BLaER1 treated with 17β-estradiol and CSF1 and Interleukin-3, amounts not matched to agents 10 nM and 100 nM (cell line): Measurements from ENCODE around the gene TIMP4.

Experiments used
- H3K27ac ChIP-seq, 11 experiments: shearing (Covaris generic); formaldehyde crosslinking; 2 replicates each; pipeline ENCODE4 v1.8.1; 2022
- H3K27me3 ChIP-seq, 11 experiments: shearing (Covaris generic); formaldehyde crosslinking; 2 replicates each; pipeline ENCODE4 v1.8.1; 2022
- H3K36me3 ChIP-seq, 11 experiments: shearing (Covaris generic); formaldehyde crosslinking; 2 replicates each; pipeline ENCODE4 v1.8.1; 2022
- H3K4me1 ChIP-seq, 10 experiments: shearing (Covaris generic); formaldehyde crosslinking; 2 replicates each; pipeline ENCODE4 v1.8.1; 2022
- H3K4me2 ChIP-seq, 11 experiments: shearing (Covaris generic); formaldehyde crosslinking; 2 replicates each; pipeline ENCODE4 v1.8.1; 2022
- H3K4me3 ChIP-seq, 10 experiments: shearing (Covaris generic); formaldehyde crosslinking; 2 replicates each; pipeline ENCODE4 v1.8.1; 2022
- H3K9ac ChIP-seq, 11 experiments: shearing (Covaris generic); formaldehyde crosslinking; 2 replicates each; pipeline ENCODE4 v1.8.1; 2022
- H3K9me3 ChIP-seq, 11 experiments: shearing (Covaris generic); formaldehyde crosslinking; replicated peaks in 1 of 11; 2 replicates each; pipeline ENCODE4 v1.8.1; 2022
- H4K20me1 ChIP-seq, 11 experiments: shearing (Covaris generic); formaldehyde crosslinking; 2 replicates each; pipeline ENCODE4 v1.8.1; 2022
- Cebpa-rat ChIP-seq, 11 experiments: shearing (Covaris generic); IDR thresholded peaks; 2 replicates each; pipeline ENCODE4 v1.8.1; 2022

Gene TIMP4

DNA sequence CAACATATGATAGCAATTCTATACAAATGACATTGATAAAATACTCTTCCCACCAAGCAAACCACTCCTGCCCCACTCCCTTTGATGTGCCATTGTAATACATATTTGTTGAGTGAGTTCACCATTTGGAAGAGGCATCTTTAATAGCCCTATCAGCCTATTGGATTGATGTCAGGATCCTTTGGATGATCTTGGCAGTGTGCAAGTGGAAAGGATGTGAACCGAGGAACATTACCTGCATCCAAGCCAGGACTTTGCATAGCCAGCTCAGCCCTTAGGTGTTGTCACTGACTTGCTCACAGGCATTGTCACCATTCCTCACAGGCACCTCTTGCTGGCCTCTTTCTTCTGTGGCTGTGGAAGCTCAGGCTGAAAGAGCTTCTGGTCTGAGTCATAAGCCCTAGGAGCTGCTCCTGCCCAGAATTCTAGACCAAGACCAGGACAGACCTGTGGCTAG is 16.5 kb upstream of the TIMP4 start:
- Histone ChIP-seq H3K9me3 (peaks cover 19 to 30% (median 25%) of the 10 kb centered on the region in 11 experiments), H3K4me3 (no peak overlapping the region), H3K27me3 (peaks cover 0 to 20% (median 9%) of the 10 kb centered on the region in 11 experiments; a peak in 13 of 22 replicates), H3K4me1 (peaks cover 21 to 67% (median 38%) of the 10 kb centered on the region in 10 experiments), H3K36me3 (peaks cover 0 to 8% (median 0%) of the 10 kb centered on the region in 11 experiments; a peak in 2 of 22 replicates), H3K9ac (no peak overlapping the region; a peak in 1 of 22 replicates), H3K4me2 (peak overlapping the region in 3 of 11 experiments; percentile 41 to 94 (median 84); a peak in 6 of 22 replicates), H4K20me1 (peaks cover 0 to 6% (median 0%) of the 10 kb centered on the region in 11 experiments; a peak in 2 of 22 replicates), H3K27ac (no peak overlapping the region; a peak in 1 of 22 replicates)
- no peak for TF ChIP-seq Cebpa-rat (IDR thresholded peaks at IDR 0.05)

DNA sequence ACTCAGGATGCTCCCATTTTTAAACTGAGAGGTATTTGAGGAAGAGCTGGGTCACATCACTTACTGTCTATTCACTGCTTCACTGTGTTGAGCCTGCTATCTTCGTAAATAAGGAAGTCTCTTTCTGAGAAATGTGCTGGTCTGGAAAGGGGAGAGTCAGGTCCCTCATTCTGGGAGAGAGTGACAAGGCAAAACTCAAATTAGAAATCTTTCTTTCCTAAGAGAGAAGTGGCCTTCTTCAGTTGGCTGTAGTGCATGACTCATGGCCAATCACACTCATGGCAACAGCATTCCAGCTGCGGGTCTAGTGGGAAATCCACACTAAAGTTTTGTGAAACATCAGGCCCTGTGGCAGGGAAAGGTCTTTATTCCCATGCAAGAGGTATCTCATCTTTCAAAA is 11.5 kb upstream of the TIMP4 start:
- H3K36me3 ChIP-seq: peaks cover 0 to 8% (median 0%) of the 10 kb centered on the region in 11 experiments; a peak in 2 of 22 replicates
- peaks cover 0 to 32% (median 9%) of the 10 kb centered on the region in 10 experiments; a peak in 10 of 20 replicates for H3K4me1 ChIP-seq
- peaks cover 19 to 30% (median 25%) of the 10 kb centered on the region in 11 experiments for H3K9me3 ChIP-seq
- peak overlapping the region in 6 of 11 experiments; percentile 26 to 81 (median 62); a peak in 10 of 22 replicates for H3K27ac ChIP-seq
- no peak for TF ChIP-seq Cebpa-rat (IDR thresholded peaks at IDR 0.05)
- H4K20me1 ChIP-seq: no peaks in the 10 kb centered on the region
- peak overlapping the region in 5 of 11 experiments; percentile 2 to 58 (median 18); a peak in 7 of 22 replicates for H3K9ac ChIP-seq
- H3K27me3 ChIP-seq: no peaks in the 10 kb centered on the region
- no peak overlapping the region for H3K4me3 ChIP-seq
- peak overlapping the region in 5 of 11 experiments; percentile 62 to 85 (median 78); a peak in 10 of 22 replicates for H3K4me2 ChIP-seq

DNA sequence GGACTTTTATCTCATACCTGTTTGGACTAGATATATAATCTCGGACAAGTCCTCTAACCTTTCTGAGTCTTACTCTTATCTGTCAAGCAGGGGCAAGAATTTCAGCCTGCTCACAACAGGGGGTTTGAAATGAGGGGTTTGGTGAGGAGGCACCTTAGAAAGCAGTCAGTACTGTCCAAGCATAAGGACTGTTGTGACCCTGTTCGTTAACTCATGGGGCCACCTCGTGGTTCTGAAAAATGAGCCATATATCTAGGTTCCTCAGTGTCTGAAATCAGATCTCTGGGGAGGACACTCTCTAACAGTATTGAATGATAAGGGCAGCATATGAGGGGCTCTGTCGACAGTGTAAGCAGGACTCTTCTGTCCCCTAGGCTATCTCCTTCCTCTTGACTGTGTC is 7.2 kb upstream of the TIMP4 start:
- Histone ChIP-seq H3K4me2 (no peak overlapping the region), H3K9ac (no peak overlapping the region), H3K9me3 (0 out of 22 replicates have a peak, but pooled peaks cover 0 to 2% (median 0%) of the 10 kb centered on the region in 11 experiments), H4K20me1 (no peaks in the 10 kb centered on the region; a peak in 1 of 22 replicates), H3K4me3 (no peak overlapping the region), H3K36me3 (no peaks in the 10 kb centered on the region), H3K4me1 (peaks cover 0 to 23% (median 9%) of the 10 kb centered on the region in 10 experiments; a peak in 10 of 20 replicates), H3K27ac (no peak overlapping the region), H3K27me3 (no peaks in the 10 kb centered on the region)
- TF ChIP-seq Cebpa-rat (IDR thresholded peaks at IDR 0.05): no peak

DNA sequence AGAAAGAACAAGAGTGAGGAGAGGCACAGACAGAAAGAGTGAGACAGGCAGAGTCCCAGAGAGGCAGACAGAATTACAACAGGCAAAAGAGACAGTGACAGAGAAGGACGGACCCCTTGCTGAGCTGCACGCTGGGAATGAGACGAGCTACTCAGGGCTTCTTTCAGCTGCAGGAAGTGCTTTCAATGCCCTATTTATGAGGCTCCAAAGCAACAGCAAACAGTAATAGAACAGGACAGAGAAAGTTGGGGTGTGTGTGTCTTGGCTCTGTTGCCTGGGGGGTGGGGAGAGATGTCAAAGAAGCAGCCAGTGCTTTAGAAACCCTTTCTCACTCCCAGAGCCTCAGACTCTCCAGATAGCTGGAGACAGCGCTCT is 502 bp upstream of the TIMP4 start:
- no peaks in the 10 kb centered on the region for H3K36me3 ChIP-seq
- H3K27me3 ChIP-seq: peaks cover 0 to 7% (median 4%) of the 10 kb centered on the region in 11 experiments; a peak in 8 of 22 replicates
- no peak for TF ChIP-seq Cebpa-rat (IDR thresholded peaks at IDR 0.05)
- no peak overlapping the region for H3K4me3 ChIP-seq
- no peaks in the 10 kb centered on the region; a peak in 1 of 22 replicates for H4K20me1 ChIP-seq
- H3K27ac ChIP-seq: no peak overlapping the region
- H3K9ac ChIP-seq: no peak overlapping the region
- no peaks in the 10 kb centered on the region for H3K9me3 ChIP-seq
- H3K4me2 ChIP-seq: peak overlapping the region in 6 of 11 experiments; percentile 13 to 76 (median 45); a peak in 8 of 22 replicates
- H3K4me1 ChIP-seq: peaks cover 22 to 39% (median 31%) of the 10 kb centered on the region in 10 experiments

DNA sequence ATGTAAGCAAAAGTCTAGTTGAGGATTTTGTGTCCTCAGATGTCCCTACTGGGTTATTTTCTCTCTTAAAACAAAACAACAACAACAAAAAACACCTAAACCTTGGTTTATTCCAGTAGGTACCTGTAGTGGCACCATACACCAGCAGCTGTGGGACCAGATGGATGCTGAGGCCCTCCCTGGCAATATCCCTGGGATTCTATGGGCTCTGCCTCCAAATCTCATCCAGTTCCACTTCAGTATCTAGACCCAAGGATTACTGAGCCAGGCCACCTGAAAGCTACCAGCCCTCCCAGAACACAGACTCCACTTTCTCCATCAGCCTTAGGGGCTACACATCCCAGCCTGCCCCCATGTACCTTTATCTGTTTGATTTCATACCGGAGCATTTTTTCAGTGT is 1.7 kb downstream of the TIMP4 start:
- no peak for TF ChIP-seq Cebpa-rat (IDR thresholded peaks at IDR 0.05)
- no peak overlapping the region for H3K27ac ChIP-seq
- H3K36me3 ChIP-seq: no peaks in the 10 kb centered on the region
- H3K9me3 ChIP-seq: no peaks in the 10 kb centered on the region
- H3K4me2 ChIP-seq: peak overlapping the region; percentile 54 to 78 (median 73); a peak in 21 of 22 replicates
- peaks cover 0 to 7% (median 4%) of the 10 kb centered on the region in 11 experiments; a peak in 8 of 22 replicates for H3K27me3 ChIP-seq
- H3K4me3 ChIP-seq: no peak overlapping the region
- no peak overlapping the region; a peak in 1 of 22 replicates for H3K9ac ChIP-seq
- H4K20me1 ChIP-seq: no peaks in the 10 kb centered on the region; a peak in 1 of 22 replicates
- peaks cover 22 to 39% (median 31%) of the 10 kb centered on the region in 10 experiments for H3K4me1 ChIP-seq

DNA sequence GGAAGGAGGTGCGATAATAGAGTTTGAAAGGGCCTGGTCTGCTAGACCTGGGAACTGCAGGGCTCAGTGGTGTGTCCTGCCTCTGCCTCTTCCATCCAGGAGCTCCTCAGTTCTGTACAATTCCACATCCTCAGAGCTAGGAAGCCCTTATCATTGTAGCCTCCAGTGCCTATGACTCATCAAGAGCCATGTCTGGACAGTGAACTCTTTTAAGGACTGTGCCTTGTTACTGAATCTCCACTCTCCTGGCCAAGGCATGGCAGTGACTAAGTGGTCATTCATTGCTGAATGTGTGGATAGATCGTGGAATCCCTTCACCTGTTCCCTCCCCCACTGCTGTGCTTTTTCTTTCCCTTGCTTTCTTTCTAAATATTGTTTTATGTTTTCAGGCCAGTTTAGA is 2.9 kb downstream of the TIMP4 start:
- H3K4me1 ChIP-seq: peaks cover 22 to 39% (median 31%) of the 10 kb centered on the region in 10 experiments
- H3K27me3 ChIP-seq: peaks cover 0 to 7% (median 4%) of the 10 kb centered on the region in 11 experiments; a peak in 8 of 22 replicates
- H3K4me2 ChIP-seq: peak overlapping the region; percentile 54 to 78 (median 73)
- no peak for TF ChIP-seq Cebpa-rat (IDR thresholded peaks at IDR 0.05)
- no peak overlapping the region for H3K27ac ChIP-seq
- H3K9me3 ChIP-seq: no peaks in the 10 kb centered on the region
- no peaks in the 10 kb centered on the region for H3K36me3 ChIP-seq
- H3K4me3 ChIP-seq: no peak overlapping the region
- H3K9ac ChIP-seq: no peak overlapping the region
- H4K20me1 ChIP-seq: no peaks in the 10 kb centered on the region

DNA sequence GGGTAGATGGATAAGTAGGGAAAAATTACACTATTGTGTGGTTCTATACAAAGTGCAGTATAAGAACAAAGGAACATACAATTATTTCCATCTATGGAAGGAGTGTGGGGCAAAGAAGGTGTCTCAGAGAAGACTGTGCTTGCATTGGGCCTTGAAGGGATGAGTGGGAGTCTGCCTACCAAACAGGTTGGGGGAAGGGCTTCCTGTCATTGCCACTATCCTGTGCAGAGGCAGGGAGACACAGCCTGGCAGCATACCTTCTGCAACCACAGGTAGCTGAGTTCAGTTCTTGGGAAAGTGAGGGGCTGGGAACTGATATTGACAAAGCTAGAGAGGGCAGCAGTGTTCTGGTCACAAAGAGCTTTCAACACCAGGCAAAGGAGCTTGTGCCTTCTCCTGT is 3.4 kb downstream of the TIMP4 start:
- no peaks in the 10 kb centered on the region for H4K20me1 ChIP-seq
- H3K9me3 ChIP-seq: no peaks in the 10 kb centered on the region
- H3K4me3 ChIP-seq: no peak overlapping the region
- H3K36me3 ChIP-seq: no peaks in the 10 kb centered on the region
- H3K4me2 ChIP-seq: peak overlapping the region; percentile 54 to 78 (median 73); a peak in 19 of 22 replicates
- H3K27me3 ChIP-seq: peaks cover 0 to 7% (median 4%) of the 10 kb centered on the region in 11 experiments; a peak in 8 of 22 replicates
- H3K27ac ChIP-seq: no peak overlapping the region
- peaks cover 22 to 39% (median 31%) of the 10 kb centered on the region in 10 experiments for H3K4me1 ChIP-seq
- TF ChIP-seq Cebpa-rat (IDR thresholded peaks at IDR 0.05): no peak
- no peak overlapping the region for H3K9ac ChIP-seq

DNA sequence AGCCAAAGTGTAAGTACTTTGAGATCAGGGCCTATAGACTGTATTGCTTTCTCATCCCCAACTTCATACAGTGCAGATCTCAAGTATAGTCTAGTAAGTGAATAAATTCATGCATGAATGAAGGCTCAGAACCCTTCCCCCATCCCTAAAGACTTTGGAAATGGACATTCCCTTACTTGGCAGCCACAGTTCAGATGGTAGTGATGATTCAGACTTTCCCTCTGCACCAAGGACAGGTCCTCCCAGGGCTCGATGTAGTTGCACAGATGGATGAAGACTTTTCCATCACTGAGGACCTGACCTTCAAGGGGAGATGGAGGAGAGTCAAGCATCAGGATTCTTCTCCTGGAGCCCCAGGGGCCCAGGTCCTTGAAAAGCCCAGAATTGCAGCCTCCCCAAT is 4.6 kb downstream of the TIMP4 start:
- H3K27ac ChIP-seq: no peak overlapping the region
- TF ChIP-seq Cebpa-rat (IDR thresholded peaks at IDR 0.05): no peak
- H3K4me3 ChIP-seq: no peak overlapping the region
- no peaks in the 10 kb centered on the region for H3K36me3 ChIP-seq
- H3K9me3 ChIP-seq: no peaks in the 10 kb centered on the region
- no peaks in the 10 kb centered on the region for H4K20me1 ChIP-seq
- no peak overlapping the region for H3K9ac ChIP-seq
- H3K4me2 ChIP-seq: no peak overlapping the region
- H3K4me1 ChIP-seq: peaks cover 22 to 36% (median 31%) of the 10 kb centered on the region in 10 experiments
- peaks cover 0 to 7% (median 4%) of the 10 kb centered on the region in 11 experiments; a peak in 8 of 22 replicates for H3K27me3 ChIP-seq

DNA sequence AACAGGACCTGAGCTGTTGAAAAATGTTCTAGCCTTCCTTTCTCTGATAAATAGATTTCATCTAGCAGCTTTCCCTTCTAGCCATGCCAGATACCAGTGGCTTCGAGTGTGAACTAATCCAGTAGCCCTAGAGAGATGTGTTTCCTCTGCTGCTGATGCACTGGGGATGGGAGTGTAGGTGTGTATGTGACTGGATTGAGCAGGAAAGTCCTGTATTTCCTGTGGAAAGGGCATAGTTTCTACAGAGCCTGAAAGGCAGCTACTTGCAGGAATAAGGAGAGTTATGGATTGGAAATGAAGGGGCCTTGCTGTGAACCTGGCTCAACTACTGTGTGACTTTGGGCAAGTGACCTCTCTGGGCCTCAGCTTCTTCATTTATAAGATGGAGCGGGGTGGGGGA is 8.6 kb downstream of the TIMP4 start:
- Histone ChIP-seq H3K27me3 (no peaks in the 10 kb centered on the region), H3K4me2 (no peak overlapping the region), H3K27ac (no peak overlapping the region), H3K9me3 (no peaks in the 10 kb centered on the region), H3K4me3 (no peak overlapping the region), H4K20me1 (no peaks in the 10 kb centered on the region), H3K4me1 (peaks cover 0 to 1% (median under 1%) of the 10 kb centered on the region in 10 experiments; a peak in 6 of 20 replicates), H3K9ac (no peak overlapping the region), H3K36me3 (no peaks in the 10 kb centered on the region)
- no peak for TF ChIP-seq Cebpa-rat (IDR thresholded peaks at IDR 0.05)
